Measurements from ENCODE around the gene DIS3L2.

The DIS3L2 gene

GRCh38 chr2:232228971-232229894 lies 267.7 kb downstream of the DIS3L2 start:
- DNase-seq (ENCODE audit: low read depth), result peak; percentile 21

GRCh38 chr2:232229911-232230310 lies 268.4 kb downstream of the DIS3L2 start:
- DNase-seq (ENCODE audit: low read depth), result no peak

GRCh38 chr2:232230560-232230959 lies 269.0 kb downstream of the DIS3L2 start:
- peak; percentile 40 for DNase-seq (ENCODE audit: low read depth)

- no peak for DNase-seq (ENCODE audit: low read depth)
These were observed 270.0 kb downstream of the DIS3L2 start for GRCh38 chr2:232231554-232231953.

GRCh38 chr2:232232915-232233314 lies 271.4 kb downstream of the DIS3L2 start:
- no peak for DNase-seq (ENCODE audit: low read depth)

GRCh38 chr2:232234922-232235615 lies 273.6 kb downstream of the DIS3L2 start:
- no peak for DNase-seq (ENCODE audit: low read depth)

GRCh38 chr2:232235716-232236115 lies 274.2 kb downstream of the DIS3L2 start:
- DNase-seq (ENCODE audit: low read depth), result no peak

GRCh38 chr2:232236200-232236599 lies 274.7 kb downstream of the DIS3L2 start:
- DNase-seq (ENCODE audit: low read depth), result peak; percentile 53

GRCh38 chr2:232237464-232237863 lies 276.0 kb downstream of the DIS3L2 start:
- DNase-seq (ENCODE audit: low read depth), result no peak

GRCh38 chr2:232238108-232238507 lies 276.6 kb downstream of the DIS3L2 start:
- no peak for DNase-seq (ENCODE audit: low read depth)

- no peak for DNase-seq (ENCODE audit: low read depth)
These were observed 277.1 kb downstream of the DIS3L2 start for GRCh38 chr2:232238596-232238995.

- DNase-seq (ENCODE audit: low read depth), result peak; percentile 21
These were observed 278.6 kb downstream of the DIS3L2 start for GRCh38 chr2:232239951-232240681.

GRCh38 chr2:232240906-232241305 lies 279.4 kb downstream of the DIS3L2 start:
- no peak for DNase-seq (ENCODE audit: low read depth)

GRCh38 chr2:232242316-232242715 lies 280.8 kb downstream of the DIS3L2 start:
- DNase-seq (ENCODE audit: low read depth), result no peak

GRCh38 chr2:232245111-232245510 lies 283.6 kb downstream of the DIS3L2 start:
- DNase-seq (ENCODE audit: low read depth), result no peak

GRCh38 chr2:232246245-232246644 lies 284.7 kb downstream of the DIS3L2 start:
- no peak for DNase-seq (ENCODE audit: low read depth)

- DNase-seq (ENCODE audit: low read depth), result no peak
These were observed 287.6 kb downstream of the DIS3L2 start for GRCh38 chr2:232249096-232249495.

GRCh38 chr2:232250246-232251175 lies 289.0 kb downstream of the DIS3L2 start:
- DNase-seq (ENCODE audit: low read depth), result no peak

GRCh38 chr2:232255033-232255432 lies 293.5 kb downstream of the DIS3L2 start:
- no peak for DNase-seq (ENCODE audit: low read depth)

- DNase-seq (ENCODE audit: low read depth), result peak; percentile 91
These were observed 298.6 kb downstream of the DIS3L2 start for GRCh38 chr2:232260075-232260474.

GRCh38 chr2:232261776-232262175 lies 300.3 kb downstream of the DIS3L2 start:
- peak; percentile 8 for DNase-seq (ENCODE audit: low read depth)
